SJCRH30 (cell line): Measurements from ENCODE around the gene CDH4. TPM values are rescaled to one million over a fixed set of nuclear protein-coding genes. Genes with fewer than 3 reads are reported as not detected.

Experiments used
- DNase-seq, 2 experiments: peaks; one replicate each; pipeline ENCODE4 v3.0.0-alpha.2; 2015 to 2020
- H3K27ac ChIP-seq: fragments of 250-450 bp; sonication (Bioruptor Pico); 2 replicates; pipeline ENCODE4 v1.5.1; 2020; ENCODE audit warnings: mild to moderate bottlenecking, moderate library complexity
- H3K27me3 ChIP-seq: fragments of 250-450 bp; sonication (Bioruptor Pico); 2 replicates; pipeline ENCODE4 v1.5.1; 2020; ENCODE audit warnings: mild to moderate bottlenecking, moderate library complexity
- H3K36me3 ChIP-seq: fragments of 250-450 bp; sonication (Bioruptor Pico); 2 replicates; pipeline ENCODE4 v1.5.1; 2020; ENCODE audit warnings: mild to moderate bottlenecking, moderate library complexity
- H3K4me1 ChIP-seq: fragments of 250-450 bp; sonication (Bioruptor Pico); 2 replicates; pipeline ENCODE4 v1.5.1; 2020; ENCODE audit warnings: mild to moderate bottlenecking, moderate library complexity
- H3K4me3 ChIP-seq: fragments of 250-450 bp; sonication (Bioruptor Pico); 2 replicates; pipeline ENCODE4 v1.5.1; 2020; ENCODE audit warnings: mild to moderate bottlenecking, moderate library complexity
- H3K9me3 ChIP-seq: fragments of 250-450 bp; sonication (Bioruptor Pico); replicated peaks from 2 replicates; pipeline ENCODE4 v1.5.1; 2020; ENCODE audit warnings: mild to moderate bottlenecking, moderate library complexity
- total RNA-seq: library from RNA; depleted of rRNA; stranded (reverse); fragments of >200 nt; shearing (Covaris generic); gene quantifications from 2 replicates; pipeline ENCODE4 v1.2.3, GENCODE V29; 2014

Gene CDH4
- total RNA-seq, 1 experiment from 2014 or later, result 0.06 TPM

GRCh38 chr20:61354001-61354390 lies 101.9 kb downstream of the CDH4 start:
- Histone ChIP-seq H3K9me3 (no peaks in the 10 kb centered on the region), H3K4me3 (no peak overlapping the region), H3K27me3 (peaks cover 39% of the 10 kb centered on the region), H3K4me1 (no peaks in the 10 kb centered on the region), H3K27ac (no peak overlapping the region), H3K36me3 (no peaks in the 10 kb centered on the region)
- DNase-seq, result no peak

GRCh38 chr20:61354501-61354900 lies 102.4 kb downstream of the CDH4 start:
- H3K4me3 ChIP-seq, result no peak overlapping the region
- H3K9me3 ChIP-seq, result no peaks in the 10 kb centered on the region
- no peaks in the 10 kb centered on the region for H3K36me3 ChIP-seq
- H3K27ac ChIP-seq, result no peak overlapping the region
- peaks cover 42% of the 10 kb centered on the region for H3K27me3 ChIP-seq
- no peaks in the 10 kb centered on the region for H3K4me1 ChIP-seq
- DNase-seq, result no peak

GRCh38 chr20:61354901-61355495 lies 102.9 kb downstream of the CDH4 start:
- Histone ChIP-seq H3K4me3 (no peak overlapping the region), H3K4me1 (no peaks in the 10 kb centered on the region), H3K27me3 (peaks cover 46% of the 10 kb centered on the region), H3K27ac (no peak overlapping the region), H3K9me3 (no peaks in the 10 kb centered on the region), H3K36me3 (no peaks in the 10 kb centered on the region)
- DNase-seq, result no peak

- no peak overlapping the region for H3K27ac ChIP-seq
- H3K4me3 ChIP-seq, result no peak overlapping the region
- no peaks in the 10 kb centered on the region for H3K36me3 ChIP-seq
- no peaks in the 10 kb centered on the region for H3K9me3 ChIP-seq
- H3K4me1 ChIP-seq, result no peaks in the 10 kb centered on the region
- peaks cover 52% of the 10 kb centered on the region for H3K27me3 ChIP-seq
- no peak for DNase-seq
These were observed 103.5 kb downstream of the CDH4 start for GRCh38 chr20:61355585-61355984.

- H3K36me3 ChIP-seq, result no peaks in the 10 kb centered on the region
- no peak for DNase-seq
- peaks cover 58% of the 10 kb centered on the region for H3K27me3 ChIP-seq
- no peak overlapping the region for H3K27ac ChIP-seq
- H3K9me3 ChIP-seq, result no peaks in the 10 kb centered on the region
- H3K4me3 ChIP-seq, result no peak overlapping the region
- H3K4me1 ChIP-seq, result no peaks in the 10 kb centered on the region
These were observed 104.1 kb downstream of the CDH4 start for GRCh38 chr20:61356196-61356595.

- Histone ChIP-seq H3K27me3 (peaks cover 65% of the 10 kb centered on the region), H3K9me3 (no peaks in the 10 kb centered on the region), H3K4me3 (no peak overlapping the region), H3K27ac (no peak overlapping the region), H3K36me3 (no peaks in the 10 kb centered on the region), H3K4me1 (no peaks in the 10 kb centered on the region)
- DNase-seq, result no peak
These were observed 105.1 kb downstream of the CDH4 start for GRCh38 chr20:61357119-61357518.

GRCh38 chr20:61359254-61359653 lies 107.2 kb downstream of the CDH4 start:
- Histone ChIP-seq H3K9me3 (no peaks in the 10 kb centered on the region), H3K4me1 (no peaks in the 10 kb centered on the region), H3K27ac (no peak overlapping the region), H3K4me3 (no peak overlapping the region), H3K36me3 (no peaks in the 10 kb centered on the region), H3K27me3 (peaks cover 76% of the 10 kb centered on the region)
- no peak for DNase-seq

- no peak for DNase-seq
- H3K36me3 ChIP-seq, result no peaks in the 10 kb centered on the region
These were observed 108.2 kb downstream of the CDH4 start for GRCh38 chr20:61360296-61360695.

GRCh38 chr20:61360940-61361339 lies 108.9 kb downstream of the CDH4 start:
- Histone ChIP-seq H3K4me3 (no peak overlapping the region), H3K9me3 (no peaks in the 10 kb centered on the region), H3K27me3 (peaks cover 81% of the 10 kb centered on the region), H3K4me1 (no peaks in the 10 kb centered on the region), H3K36me3 (no peaks in the 10 kb centered on the region), H3K27ac (no peak overlapping the region)
- DNase-seq, result no peak

More at GRCh38 chr20:61360296-61360695, 108.2 kb downstream of the CDH4 start:
- no peak overlapping the region for H3K27ac ChIP-seq
- no peaks in the 10 kb centered on the region for H3K4me1 ChIP-seq
- H3K27me3 ChIP-seq, result peaks cover 78% of the 10 kb centered on the region
- no peak overlapping the region for H3K4me3 ChIP-seq
- no peaks in the 10 kb centered on the region for H3K9me3 ChIP-seq

- Histone ChIP-seq H3K4me3 (no peak overlapping the region), H3K4me1 (no peaks in the 10 kb centered on the region), H3K27ac (no peak overlapping the region), H3K27me3 (peaks cover 79% of the 10 kb centered on the region), H3K9me3 (no peaks in the 10 kb centered on the region), H3K36me3 (no peaks in the 10 kb centered on the region)
- no peak for DNase-seq
These were observed 109.4 kb downstream of the CDH4 start for GRCh38 chr20:61361501-61361900.

- Histone ChIP-seq H3K4me3 (no peak overlapping the region), H3K4me1 (no peaks in the 10 kb centered on the region), H3K27me3 (peaks cover 77% of the 10 kb centered on the region), H3K9me3 (no peaks in the 10 kb centered on the region), H3K36me3 (no peaks in the 10 kb centered on the region), H3K27ac (no peak overlapping the region)
- DNase-seq, result no peak
These were observed 112.1 kb downstream of the CDH4 start for GRCh38 chr20:61364147-61364546.

GRCh38 chr20:61366914-61367313 lies 114.9 kb downstream of the CDH4 start:
- Histone ChIP-seq H3K27ac (no peak overlapping the region), H3K4me1 (no peaks in the 10 kb centered on the region), H3K27me3 (peaks cover 67% of the 10 kb centered on the region), H3K4me3 (no peak overlapping the region), H3K36me3 (no peaks in the 10 kb centered on the region), H3K9me3 (no peaks in the 10 kb centered on the region)
- DNase-seq, result no peak

GRCh38 chr20:61369731-61370520 lies 117.9 kb downstream of the CDH4 start:
- Histone ChIP-seq H3K36me3 (no peaks in the 10 kb centered on the region), H3K27ac (no peak overlapping the region), H3K27me3 (peaks cover 72% of the 10 kb centered on the region), H3K4me1 (no peaks in the 10 kb centered on the region), H3K9me3 (no peaks in the 10 kb centered on the region), H3K4me3 (no peak overlapping the region)
- DNase-seq, result no peak

- DNase-seq, result no peak
- no peaks in the 10 kb centered on the region for H3K9me3 ChIP-seq
- no peaks in the 10 kb centered on the region for H3K36me3 ChIP-seq
- no peak overlapping the region for H3K4me3 ChIP-seq
- H3K27ac ChIP-seq, result no peak overlapping the region
- peaks cover 63% of the 10 kb centered on the region for H3K27me3 ChIP-seq
- H3K4me1 ChIP-seq, result no peaks in the 10 kb centered on the region
These were observed 118.8 kb downstream of the CDH4 start for GRCh38 chr20:61370841-61371303.

GRCh38 chr20:61371501-61372136 lies 119.6 kb downstream of the CDH4 start:
- H3K4me3 ChIP-seq, result no peak overlapping the region
- H3K4me1 ChIP-seq, result no peaks in the 10 kb centered on the region
- H3K27me3 ChIP-seq, result peaks cover 58% of the 10 kb centered on the region
- H3K27ac ChIP-seq, result no peak overlapping the region
- H3K36me3 ChIP-seq, result no peaks in the 10 kb centered on the region
- no peak for DNase-seq
- no peaks in the 10 kb centered on the region for H3K9me3 ChIP-seq
